AG09309 (cell line): Measurements from ENCODE around the gene NTRK3.

Experiments
- DNase-seq: peaks from one replicate; pipeline ENCODE4 v3.0.0-alpha.2; 2010; ENCODE audit warnings: low read depth
- H3K4me3 ChIP-seq: 2 replicates; pipeline ENCODE4 v1.5.1; 2011; ENCODE audit warnings: mild to moderate bottlenecking, low read depth, low read length, moderate library complexity; ENCODE audit not compliant: control insufficient read depth
- CTCF ChIP-seq: IDR thresholded peaks from 2 replicates; pipeline ENCODE4 v1.5.1; 2011; ENCODE audit warnings: mild to moderate bottlenecking, low read depth, low read length, inconsistent platforms; ENCODE audit not compliant: insufficient read depth, control insufficient read depth; ENCODE audit errors: missing control alignments

Gene NTRK3

DNA sequence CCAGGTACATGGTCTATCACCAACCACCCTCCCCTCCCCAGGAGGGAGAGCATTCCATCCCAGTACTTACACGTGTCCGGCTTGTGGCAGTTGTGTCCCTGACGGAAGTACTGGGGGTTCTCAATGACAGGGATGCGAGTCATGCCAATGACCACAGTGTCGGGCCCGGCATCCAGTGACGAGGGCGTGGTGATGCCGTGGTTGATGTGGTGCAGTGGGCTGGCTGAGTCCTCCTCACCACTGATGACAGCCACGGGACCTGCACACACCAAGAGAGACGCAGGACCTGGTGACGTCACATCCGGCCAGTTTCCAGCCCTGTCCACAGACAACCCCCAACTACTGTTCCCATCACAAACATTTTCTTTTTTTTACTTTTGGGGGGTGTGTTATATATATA, 223.8 kb downstream of the NTRK3 start:
- no peak for DNase-seq
- no peak for TF ChIP-seq CTCF
- no peak overlapping the region for H3K4me3 ChIP-seq

- no peak for TF ChIP-seq CTCF
Measured at GRCh38 chr15:88031461-88031860, 225.1 kb downstream of the NTRK3 start.

GRCh38 chr15:88029696-88030095, 226.8 kb downstream of the NTRK3 start:
- H3K4me3 ChIP-seq, result no peak overlapping the region
- TF ChIP-seq CTCF, result no peak
- no peak for DNase-seq

More at GRCh38 chr15:88031461-88031860, 225.1 kb downstream of the NTRK3 start:
- DNase-seq, result no peak
- no peak overlapping the region for H3K4me3 ChIP-seq

GRCh38 chr15:88028024-88028423, 228.5 kb downstream of the NTRK3 start:
- DNase-seq, result no peak
- TF ChIP-seq CTCF, result no peak
- no peak overlapping the region for H3K4me3 ChIP-seq

DNA sequence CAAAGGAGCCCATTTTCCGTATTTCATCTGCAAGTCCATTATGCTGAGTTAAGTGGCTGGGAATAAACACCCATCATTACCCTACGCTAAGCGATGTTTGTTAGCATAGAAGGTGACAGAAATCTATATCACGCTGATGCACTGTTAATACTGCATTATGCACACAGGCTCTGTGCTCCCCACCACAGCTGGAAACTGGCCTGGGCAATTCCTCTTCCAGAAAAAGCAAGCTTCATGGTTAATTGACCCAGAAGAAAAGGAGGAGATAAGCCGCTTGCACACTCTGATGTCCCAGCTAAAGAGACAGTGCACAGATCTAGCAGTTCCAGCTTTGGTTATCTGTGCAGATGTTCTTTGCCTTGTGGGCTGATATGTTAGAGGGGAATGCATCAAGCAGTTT, 232.6 kb downstream of the NTRK3 start:
- H3K4me3 ChIP-seq, result no peak overlapping the region
- DNase-seq, result no peak
- no peak for TF ChIP-seq CTCF

GRCh38 chr15:88022716-88023115, 233.8 kb downstream of the NTRK3 start:
- H3K4me3 ChIP-seq, result no peak overlapping the region
- DNase-seq, result no peak
- TF ChIP-seq CTCF, result no peak

- no peak for DNase-seq
- H3K4me3 ChIP-seq, result no peak overlapping the region
- no peak for TF ChIP-seq CTCF
Measured at GRCh38 chr15:88021601-88022000, 234.9 kb downstream of the NTRK3 start.
